Measurements from ENCODE around the gene SP2.

Gene SP2

DNA sequence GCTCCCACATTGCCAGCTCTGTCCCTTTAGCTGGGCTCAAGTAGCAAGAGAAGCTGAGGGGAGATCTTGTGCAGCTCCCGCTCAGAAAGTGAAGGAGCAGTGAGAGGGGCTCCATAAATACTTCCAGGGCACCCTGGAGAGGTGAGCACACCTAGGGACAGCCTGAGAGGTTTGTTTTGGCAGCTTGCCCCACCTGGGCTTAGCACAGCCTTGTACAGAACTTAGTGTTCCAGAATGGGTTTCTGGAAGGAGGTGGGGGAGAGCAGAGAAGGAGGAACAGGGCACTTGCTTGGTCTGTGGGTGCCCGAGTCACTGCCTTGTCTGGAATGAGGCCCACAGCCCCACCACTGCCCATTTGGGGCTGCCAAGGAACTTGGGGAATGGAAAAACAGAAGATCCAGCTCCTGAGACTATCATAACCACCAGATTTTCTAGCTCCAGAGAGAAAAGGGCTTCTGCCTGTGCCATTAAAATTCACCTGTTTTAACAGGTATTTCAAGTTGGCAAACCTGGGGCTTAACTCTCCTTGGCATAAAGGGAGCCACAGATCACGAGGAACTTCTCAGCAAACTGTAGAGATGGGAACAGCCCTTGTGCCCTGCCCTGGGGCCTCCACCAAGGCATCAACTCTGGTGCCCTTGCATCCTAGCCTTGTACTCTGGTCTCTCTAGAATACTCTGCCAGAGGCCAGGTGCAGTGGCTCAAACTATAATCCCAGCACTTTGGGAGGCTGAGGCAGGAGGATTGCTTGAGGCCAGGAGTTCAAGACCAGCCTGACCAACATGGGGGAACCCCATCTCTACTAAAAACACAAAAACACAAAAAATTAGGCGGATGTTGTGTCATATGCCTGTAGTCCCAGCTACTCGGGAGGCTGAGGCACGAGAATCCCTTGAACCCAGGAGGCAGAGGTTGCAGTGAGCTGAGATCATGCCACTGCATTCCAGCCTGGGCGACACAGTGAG is 59.7 kb downstream of the SP2 start:
- peaks cover 3% of the 10 kb centered on the region for H3K27me3 ChIP-seq (replicated peaks)
- no peak overlapping the region for H3K27ac ChIP-seq
- in situ Hi-C loops (cut with HindIII; ENCODE audit: low pct_ligation_motif_present, low sequenced_read_pairs), result no loop called here
- no peak for DNase-seq
- no peaks in the 10 kb centered on the region for H3K36me3 ChIP-seq (replicated peaks)
- TF ChIP-seq, protein P1, sequence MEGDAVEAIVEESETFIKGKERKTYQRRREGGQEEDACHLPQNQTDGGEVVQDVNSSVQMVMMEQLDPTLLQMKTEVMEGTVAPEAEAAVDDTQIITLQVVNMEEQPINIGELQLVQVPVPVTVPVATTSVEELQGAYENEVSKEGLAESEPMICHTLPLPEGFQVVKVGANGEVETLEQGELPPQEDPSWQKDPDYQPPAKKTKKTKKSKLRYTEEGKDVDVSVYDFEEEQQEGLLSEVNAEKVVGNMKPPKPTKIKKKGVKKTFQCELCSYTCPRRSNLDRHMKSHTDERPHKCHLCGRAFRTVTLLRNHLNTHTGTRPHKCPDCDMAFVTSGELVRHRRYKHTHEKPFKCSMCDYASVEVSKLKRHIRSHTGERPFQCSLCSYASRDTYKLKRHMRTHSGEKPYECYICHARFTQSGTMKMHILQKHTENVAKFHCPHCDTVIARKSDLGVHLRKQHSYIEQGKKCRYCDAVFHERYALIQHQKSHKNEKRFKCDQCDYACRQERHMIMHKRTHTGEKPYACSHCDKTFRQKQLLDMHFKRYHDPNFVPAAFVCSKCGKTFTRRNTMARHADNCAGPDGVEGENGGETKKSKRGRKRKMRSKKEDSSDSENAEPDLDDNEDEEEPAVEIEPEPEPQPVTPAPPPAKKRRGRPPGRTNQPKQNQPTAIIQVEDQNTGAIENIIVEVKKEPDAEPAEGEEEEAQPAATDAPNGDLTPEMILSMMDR (IDR thresholded peaks at IDR 0.05; ENCODE audit: low read depth, low read length, missing control alignments), result no peak
- no peak overlapping the region for H3K4me3 ChIP-seq (ENCODE audit: low read depth, low read length)

GRCh38 chr17:47956791-47957590 is 61.0 kb downstream of the SP2 start:
- Histone ChIP-seq H3K4me3 (ENCODE audit: low read depth, low read length) (no peak overlapping the region), H3K36me3 (replicated peaks) (no peaks in the 10 kb centered on the region), H3K27ac (no peak overlapping the region), H3K27me3 (replicated peaks) (peaks cover 3% of the 10 kb centered on the region)
- TF ChIP-seq, protein P1 (IDR thresholded peaks at IDR 0.05; ENCODE audit: low read depth, low read length, missing control alignments), result no peak
- in situ Hi-C loops (cut with HindIII; ENCODE audit: low pct_ligation_motif_present, low sequenced_read_pairs), result no loop called here
- no peak for DNase-seq

- Histone ChIP-seq H3K27me3 (replicated peaks) (peaks cover 3% of the 10 kb centered on the region), H3K36me3 (replicated peaks) (no peaks in the 10 kb centered on the region), H3K27ac (no peak within 1 kb of the TSS), H3K4me3 (ENCODE audit: low read depth, low read length) (no peak within 1 kb of the TSS)
- no peak for DNase-seq
- TF ChIP-seq, protein P1 (IDR thresholded peaks at IDR 0.05; ENCODE audit: low read depth, low read length, missing control alignments), result no peak
- in situ Hi-C loops (cut with HindIII; ENCODE audit: low pct_ligation_motif_present, low sequenced_read_pairs), result no loop called here
Measured at GRCh38 chr17:47957591-47958490, 61.8 kb downstream of the SP2 start, which contains the start of gene PRR15L. Gene PRR15L, minus strand, starts transcription at chr17:47957883. Its CDS starts 4,649 bp downstream, at chr17:47953234.

- H3K27ac ChIP-seq, result no peak overlapping the region
- peaks cover 3% of the 10 kb centered on the region for H3K27me3 ChIP-seq (replicated peaks)
- TF ChIP-seq, protein P1 (IDR thresholded peaks at IDR 0.05; ENCODE audit: low read depth, low read length, missing control alignments), result no peak
- H3K36me3 ChIP-seq (replicated peaks), result no peaks in the 10 kb centered on the region
- H3K4me3 ChIP-seq (ENCODE audit: low read depth, low read length), result no peak overlapping the region
- DNase-seq, result no peak
- in situ Hi-C loops (cut with HindIII; ENCODE audit: low pct_ligation_motif_present, low sequenced_read_pairs), result no loop called here
Measured at GRCh38 chr17:47959825-47960655, 64.0 kb downstream of the SP2 start.

Measured in brain microvascular endothelial cell (primary cell).